Skin epidermis (tissue), 12 donors: ENCODE measurements around the gene TRIP6.

Source experiments
- H3K27ac ChIP-seq, 21 experiments: fragments of 200-600 bp; sonication (generic) in 11 of 21; one replicate each; pipeline ENCODE4 v1.5.0; 2020; ENCODE audit warnings: mild to moderate bottlenecking in 3 of 21, inconsistent platforms in 2 of 21, moderate library complexity in 2 of 21
- H3K4me3 ChIP-seq, 7 experiments: fragments of 200-600 bp; sonication (generic) in 2 of 7; one replicate each; pipeline ENCODE4 v1.5.0; 2020; ENCODE audit warnings: inconsistent platforms in 2 of 7, mild to moderate bottlenecking in 2 of 7, moderate library complexity in 1 of 7

TRIP6 gene, protein sequence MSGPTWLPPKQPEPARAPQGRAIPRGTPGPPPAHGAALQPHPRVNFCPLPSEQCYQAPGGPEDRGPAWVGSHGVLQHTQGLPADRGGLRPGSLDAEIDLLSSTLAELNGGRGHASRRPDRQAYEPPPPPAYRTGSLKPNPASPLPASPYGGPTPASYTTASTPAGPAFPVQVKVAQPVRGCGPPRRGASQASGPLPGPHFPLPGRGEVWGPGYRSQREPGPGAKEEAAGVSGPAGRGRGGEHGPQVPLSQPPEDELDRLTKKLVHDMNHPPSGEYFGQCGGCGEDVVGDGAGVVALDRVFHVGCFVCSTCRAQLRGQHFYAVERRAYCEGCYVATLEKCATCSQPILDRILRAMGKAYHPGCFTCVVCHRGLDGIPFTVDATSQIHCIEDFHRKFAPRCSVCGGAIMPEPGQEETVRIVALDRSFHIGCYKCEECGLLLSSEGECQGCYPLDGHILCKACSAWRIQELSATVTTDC

GRCh38 chr7:100867040-100867775 is at the start of gene TRIP6:
TRIP6 (plus strand) TSS chr7:100867387; CDS start chr7:100867498, 111 bp downstream.
- peak within 1 kb of the TSS; percentile 60 to 94 (median 77) for H3K4me3 ChIP-seq
- peak within 1 kb of the TSS; percentile 81 to 100 (median 99) for H3K27ac ChIP-seq

GRCh38 chr7:100818366-100818765 is 48.8 kb upstream of the TRIP6 start:
- H3K27ac ChIP-seq, result no peak overlapping the region
- no peak overlapping the region for H3K4me3 ChIP-seq

DNA sequence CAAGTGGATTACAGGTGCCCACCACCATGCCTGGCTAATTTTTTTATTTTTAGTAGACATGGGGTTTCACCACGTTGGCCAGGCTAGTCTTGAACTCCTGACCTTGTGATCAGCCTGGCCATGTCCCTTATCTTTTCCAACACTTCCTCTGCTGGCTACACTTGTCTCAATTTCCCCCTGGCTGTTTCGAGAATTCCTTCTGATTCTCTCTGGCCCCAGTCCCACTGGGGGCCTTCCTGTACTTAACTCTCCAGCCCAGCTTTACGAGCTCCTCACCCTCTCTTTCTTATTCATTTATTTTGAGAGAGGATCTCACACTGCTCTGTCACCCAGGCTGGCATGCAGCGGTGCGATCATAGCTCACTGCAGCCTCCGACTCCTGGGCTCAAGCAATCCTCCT is 48.4 kb upstream of the TRIP6 start:
- Histone ChIP-seq H3K4me3 (no peak overlapping the region), H3K27ac (no peak overlapping the region)

GRCh38 chr7:100819586-100819985 is 47.6 kb upstream of the TRIP6 start:
- Histone ChIP-seq H3K4me3 (no peak overlapping the region), H3K27ac (no peak overlapping the region)

DNA sequence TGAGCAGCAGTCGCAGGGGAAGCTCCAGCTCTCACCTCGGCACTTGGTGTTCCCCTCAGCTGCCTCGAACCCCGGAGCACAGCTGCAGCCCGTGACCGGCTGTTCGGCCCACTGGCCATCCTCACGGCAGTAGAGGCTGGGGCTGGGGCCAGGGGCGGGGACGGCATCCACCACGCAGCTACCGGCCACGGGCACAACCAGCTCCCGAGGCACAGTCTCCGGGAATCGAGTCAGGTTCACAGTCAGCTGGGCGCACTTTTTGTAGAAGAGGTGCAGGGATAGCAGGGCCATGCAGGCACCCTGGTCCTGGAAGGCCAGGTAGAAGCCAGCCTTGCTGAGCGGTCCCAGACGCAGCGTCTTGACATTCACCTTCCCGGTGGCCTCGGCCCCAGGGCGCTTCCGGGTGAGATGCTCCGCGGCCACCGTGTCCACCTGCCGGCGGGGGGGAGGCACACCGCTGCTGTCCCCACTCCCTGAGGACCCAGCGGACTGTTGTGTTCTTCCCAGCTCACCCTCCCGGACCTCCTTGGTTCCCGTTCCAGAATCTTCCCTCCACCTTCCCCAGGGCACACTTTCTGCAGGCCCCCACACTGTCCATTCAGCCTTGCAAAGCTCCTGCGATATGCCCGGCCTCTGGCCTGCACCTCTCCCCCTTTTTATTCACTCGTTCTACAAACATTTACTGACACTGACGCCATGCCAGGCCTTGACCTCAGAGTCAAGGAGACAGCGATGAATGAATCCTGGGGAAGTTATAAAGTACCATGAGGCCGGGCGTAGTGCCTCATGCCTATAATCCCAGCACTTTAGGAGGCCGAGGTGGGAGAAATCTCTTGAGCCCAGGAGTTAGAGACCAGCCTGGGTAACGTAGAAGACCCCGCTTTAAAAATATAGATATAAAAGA is 44.7 kb upstream of the TRIP6 start:
- no peak overlapping the region for H3K27ac ChIP-seq

GRCh38 chr7:100823140-100823525 is 44.1 kb upstream of the TRIP6 start:
- Histone ChIP-seq H3K27ac (no peak overlapping the region), H3K4me3 (no peak overlapping the region)

More for the DNA sequence above, 44.7 kb upstream of the TRIP6 start:
- H3K4me3 ChIP-seq, result no peak overlapping the region

DNA sequence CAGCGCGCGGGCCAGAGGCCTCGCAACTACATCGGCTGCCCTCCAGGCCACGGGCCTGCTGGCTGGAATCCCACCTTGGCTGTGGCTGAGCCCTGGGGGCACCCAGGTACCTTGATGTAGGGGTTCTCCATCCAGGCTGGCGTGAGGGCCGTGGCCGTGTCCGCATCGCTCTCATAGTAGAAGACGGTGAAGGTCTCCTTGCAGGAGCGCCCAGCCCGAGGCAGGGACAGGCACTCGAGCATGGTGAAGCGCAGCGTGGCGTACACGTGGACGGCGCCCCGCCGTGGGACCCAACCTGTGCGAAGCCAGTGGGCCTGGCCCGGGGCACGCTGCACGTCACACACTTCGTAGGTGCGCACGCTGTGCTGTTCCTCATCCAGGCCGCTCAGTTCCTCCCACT is 43.7 kb upstream of the TRIP6 start:
- no peak overlapping the region for H3K4me3 ChIP-seq

DNA sequence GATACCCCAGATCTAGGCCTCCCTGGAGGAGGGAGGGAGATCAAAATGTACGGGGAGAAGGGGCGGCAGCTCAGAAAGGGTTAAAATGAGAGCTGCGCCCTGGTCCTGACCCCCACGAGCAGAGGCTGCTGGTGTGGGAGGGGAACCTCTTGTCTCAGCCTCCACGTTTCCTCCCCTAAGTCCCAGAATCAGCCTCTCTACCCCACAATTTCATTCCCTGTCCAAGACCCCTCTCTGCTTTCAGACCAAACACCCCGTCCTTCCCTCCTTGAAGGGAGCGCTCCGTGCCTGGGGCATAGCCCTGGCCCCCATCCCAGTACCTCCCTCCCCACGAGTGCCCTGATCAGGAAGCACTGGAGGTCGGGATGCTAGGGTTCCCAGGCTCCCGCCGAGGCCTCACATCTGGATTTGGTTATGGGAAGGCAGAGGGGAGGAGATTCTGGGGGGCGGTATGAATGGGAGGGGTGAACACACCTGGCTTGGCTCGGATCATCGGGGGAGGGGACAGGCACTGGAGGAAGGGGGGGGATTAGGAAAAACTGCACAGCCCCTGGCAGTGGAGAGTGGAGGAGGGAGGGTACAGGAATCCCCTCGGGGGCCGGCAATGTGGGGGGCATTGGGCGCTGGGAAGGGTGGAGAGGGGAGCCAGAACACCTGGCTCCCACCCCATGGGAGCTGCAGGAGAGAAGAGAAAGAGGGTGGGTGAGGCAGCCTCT is 42.5 kb upstream of the TRIP6 start:
- Histone ChIP-seq H3K4me3 (peak overlapping the region; percentile 43 to 71 (median 55)), H3K27ac (peak overlapping the region in 17 of 21 experiments; percentile 10 to 91 (median 78))

More for the DNA sequence above, 43.7 kb upstream of the TRIP6 start:
- H3K27ac ChIP-seq, result no peak overlapping the region

GRCh38 chr7:100825215-100825671 is 41.9 kb upstream of the TRIP6 start:
- H3K27ac ChIP-seq, result peak overlapping the region in 20 of 21 experiments; percentile 56 to 91 (median 79)
- peak overlapping the region; percentile 43 to 71 (median 55) for H3K4me3 ChIP-seq

GRCh38 chr7:100825751-100826513 is 41.3 kb upstream of the TRIP6 start:
- H3K4me3 ChIP-seq, result peak overlapping the region; percentile 43 to 71 (median 55)

GRCh38 chr7:100826514-100827329 is 40.5 kb upstream of the TRIP6 start:
- peak overlapping the region; percentile 49 to 91 (median 78) for H3K27ac ChIP-seq

More at GRCh38 chr7:100825751-100826513, 41.3 kb upstream of the TRIP6 start:
- peak overlapping the region in 20 of 21 experiments; percentile 56 to 91 (median 78) for H3K27ac ChIP-seq

DNA sequence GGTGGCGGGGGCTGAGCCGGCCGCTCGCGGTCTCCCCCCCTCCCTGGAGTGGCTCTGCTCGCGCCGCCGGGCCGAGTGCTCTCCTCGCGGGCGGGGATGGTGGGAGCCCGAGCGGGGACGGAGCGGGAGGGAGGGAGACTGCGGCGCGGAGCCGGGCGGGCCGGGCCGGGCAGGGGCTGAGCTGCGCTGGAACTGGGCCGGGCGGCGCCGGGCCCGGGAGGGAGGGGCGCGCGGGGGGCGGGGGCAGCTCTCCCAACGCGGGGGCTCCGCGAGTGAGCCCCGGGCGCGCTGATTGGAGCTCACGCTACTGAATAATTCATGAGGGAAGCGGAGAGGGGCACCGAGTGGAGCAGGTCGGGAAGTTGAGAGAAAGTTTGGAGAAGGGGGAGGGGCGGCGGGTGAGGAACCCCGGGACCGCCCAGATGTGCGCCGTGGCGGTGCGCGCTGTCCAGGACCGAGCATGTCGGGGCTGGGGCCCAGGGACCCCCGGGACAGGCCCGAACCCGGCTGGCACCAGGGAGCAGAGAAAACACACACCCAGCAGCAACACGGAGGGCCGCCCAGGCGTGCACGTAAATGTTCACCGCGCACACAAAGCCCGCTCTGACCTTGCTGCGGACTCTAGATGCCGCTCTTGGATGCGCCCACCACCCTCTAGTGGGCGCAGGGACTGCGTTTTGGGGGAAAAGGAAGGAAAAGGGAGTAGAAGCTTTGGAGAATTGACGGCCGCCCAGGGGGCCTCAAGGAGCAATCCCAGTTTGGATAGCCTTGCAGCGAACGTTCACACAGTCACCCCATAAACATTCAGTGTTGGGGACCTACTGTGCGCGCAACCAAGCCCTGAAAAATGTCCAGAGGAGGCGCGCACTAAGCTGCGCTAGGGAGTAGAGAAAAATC is 39.6 kb upstream of the TRIP6 start, which contains the start of gene EPHB4:
TSS of gene EPHB4 (minus strand) at position 194 of the 897 bp plus-strand sequence. CDS start 493 bp downstream, outside the sequence.
- peak within 1 kb of the TSS; percentile 43 to 71 (median 55) for H3K4me3 ChIP-seq
- peak within 1 kb of the TSS; percentile 49 to 91 (median 78) for H3K27ac ChIP-seq

More at GRCh38 chr7:100826514-100827329, 40.5 kb upstream of the TRIP6 start:
- H3K4me3 ChIP-seq, result peak overlapping the region; percentile 43 to 71 (median 55)

DNA sequence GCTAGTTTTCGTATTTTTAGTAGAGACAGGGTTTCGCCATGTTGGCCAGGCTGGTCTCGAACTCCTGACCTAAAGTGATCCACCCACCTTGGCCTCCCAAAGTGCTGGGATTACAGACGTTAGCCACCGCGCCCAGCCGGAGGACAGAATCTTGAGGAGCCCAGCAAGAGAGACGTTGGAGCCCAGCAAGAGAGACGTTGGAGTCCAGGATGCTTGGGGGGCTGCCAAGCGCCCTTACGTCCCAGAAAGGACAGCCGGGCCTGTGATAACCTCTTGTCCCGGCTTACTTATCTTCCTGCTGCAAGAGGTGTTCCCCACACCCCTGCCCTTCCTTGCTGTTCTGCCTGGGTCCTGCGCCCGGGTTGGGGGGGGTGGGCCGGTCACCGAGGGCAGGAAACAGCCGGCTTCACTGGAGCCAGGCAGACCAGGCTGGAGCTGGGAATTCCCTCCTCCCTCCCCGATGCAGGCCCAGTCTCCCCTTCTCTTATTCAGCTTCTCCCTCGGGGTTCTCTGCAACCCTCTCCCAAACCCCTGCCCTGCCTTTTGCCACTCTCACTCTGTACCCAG is 38.0 kb upstream of the TRIP6 start:
- peak overlapping the region in 6 of 21 experiments; percentile 9 to 59 (median 34) for H3K27ac ChIP-seq
- H3K4me3 ChIP-seq, result no peak overlapping the region

DNA sequence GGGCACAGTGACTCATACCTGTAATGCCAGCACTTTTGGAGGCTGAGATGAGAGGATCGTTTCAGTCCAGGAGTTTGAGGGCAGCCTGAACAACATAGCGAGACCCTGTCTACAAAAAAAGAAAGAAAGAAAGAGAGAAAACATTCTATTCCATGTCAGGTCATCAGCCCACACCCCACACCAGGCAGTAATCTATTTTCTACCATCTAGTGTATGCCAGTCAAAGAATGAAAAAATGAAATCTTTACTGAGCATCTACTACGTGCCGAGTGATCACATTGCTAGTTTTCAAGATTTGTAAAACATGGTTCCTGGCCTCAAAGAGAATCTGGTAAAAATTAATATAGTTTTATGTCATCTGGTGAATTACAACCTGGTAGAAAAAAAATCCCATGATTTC is 36.8 kb upstream of the TRIP6 start:
- Histone ChIP-seq H3K27ac (no peak overlapping the region), H3K4me3 (no peak overlapping the region)

- no peak overlapping the region for H3K4me3 ChIP-seq
- no peak overlapping the region for H3K27ac ChIP-seq
These were observed 34.9 kb upstream of the TRIP6 start for GRCh38 chr7:100832281-100832633.
